WTC11 (cell line): ENCODE data around the gene BMP8A. TPM values are rescaled to one million over a fixed set of nuclear protein-coding genes. Genes with fewer than 3 reads are reported as not detected.
A peak's percentile ranks its signal among the peaks of the same experiment; 100 is the strongest.
"Not testable (repeated sequence)": the region's sequence is repeated elsewhere in the genome, so short reads cannot be mapped to it uniquely, and the experiment has no call there.

Experiments
- ATAC-seq: fragments of 200-7000 bp; cut with Tn5 transposase; 2 replicates; pipeline ENCODE4 v1.10.0; 2021; ENCODE audit warnings: mild to moderate bottlenecking, moderate library complexity
- CTCF ChIA-PET: fragments of 300-600 bp; sonication (Branson Sonifier 250); formaldehyde crosslinking; loops from one replicate; lab custom pipeline; 2021; ENCODE audit warnings: antibody characterized with exemption; lab: Charles Lee
- POLR2A ChIA-PET: fragments of 350-600 bp; sonication (Branson Sonifier 250); formaldehyde crosslinking; loops from one replicate; lab custom pipeline; 2021; ENCODE audit warnings: antibody characterized with exemption; lab: Charles Lee
- DNase-seq: peaks from one replicate; pipeline ENCODE4 v3.0.0; 2021; ENCODE audit warnings: low spot score
- H3K27ac Mint-ChIP-seq: 2 replicates; pipeline ENCODE4 v1.8.0; 2021; ENCODE audit warnings: mixed read lengths
- H3K27me3 Mint-ChIP-seq: 2 replicates; pipeline ENCODE4 v1.8.0; 2021; ENCODE audit warnings: low read depth, mild to moderate bottlenecking, moderate library complexity, mixed read lengths
- H3K36me3 Mint-ChIP-seq: 2 replicates; pipeline ENCODE4 v1.8.0; 2021; ENCODE audit warnings: mixed read lengths
- H3K4me1 Mint-ChIP-seq: 2 replicates; pipeline ENCODE4 v1.8.0; 2022; ENCODE audit warnings: mixed read lengths
- H3K4me3 Mint-ChIP-seq: 2 replicates; pipeline ENCODE4 v1.8.0; 2021; ENCODE audit warnings: mild to moderate bottlenecking, moderate library complexity, mixed read lengths
- H3K9me3 Mint-ChIP-seq: 2 replicates; pipeline ENCODE4 v1.8.0; 2021; ENCODE audit warnings: mixed read lengths
- ATF1 ChIP-seq: sonication (generic); formaldehyde crosslinking; IDR thresholded peaks from 2 replicates; pipeline ENCODE4 v1.8.1; 2023; ENCODE audit warnings: mild to moderate bottlenecking, moderate library complexity, missing genetic modification reagents
- CDX4 ChIP-seq: fragments of 250-450 bp; sonication (Bioruptor Pico); IDR thresholded peaks from 2 replicates; pipeline ENCODE4 v1.9.0; 2021; ENCODE audit warnings: moderate library complexity, mild to moderate bottlenecking, inconsistent platforms, borderline replicate concordance
- FOXJ3 ChIP-seq: sonication (generic); formaldehyde crosslinking; IDR thresholded peaks from 2 replicates; pipeline ENCODE4 v1.9.0; 2021; ENCODE audit warnings: missing genetic modification reagents, mild to moderate bottlenecking, borderline replicate concordance
- FOXK1 ChIP-seq: sonication (generic); formaldehyde crosslinking; IDR thresholded peaks from 2 replicates; pipeline ENCODE4 v1.8.0; 2022; ENCODE audit warnings: mild to moderate bottlenecking, moderate library complexity, missing genetic modification reagents
- FOXP1 ChIP-seq: sonication (generic); formaldehyde crosslinking; IDR thresholded peaks from 2 replicates; pipeline ENCODE4 v1.8.0; 2022; ENCODE audit warnings: missing genetic modification reagents, mild to moderate bottlenecking, moderate library complexity, borderline replicate concordance
- FOXP4 ChIP-seq: sonication (generic); formaldehyde crosslinking; IDR thresholded peaks from 2 replicates; pipeline ENCODE4 v1.8.0; 2022; ENCODE audit warnings: mild to moderate bottlenecking, missing genetic modification reagents
- GABPB1 ChIP-seq: sonication (generic); formaldehyde crosslinking; IDR thresholded peaks from 2 replicates; pipeline ENCODE4 v1.8.1; 2023; ENCODE audit warnings: mild to moderate bottlenecking, missing genetic modification reagents
- IRF1 ChIP-seq: sonication (generic); formaldehyde crosslinking; IDR thresholded peaks from 2 replicates; pipeline ENCODE4 v1.8.0; 2023; ENCODE audit warnings: missing genetic modification reagents
- JAZF1 ChIP-seq: fragments of 250-450 bp; sonication (Bioruptor Pico); IDR thresholded peaks from 2 replicates; pipeline ENCODE4 v1.9.0; 2021; ENCODE audit warnings: moderate library complexity, mild to moderate bottlenecking, inconsistent platforms
- NFYB ChIP-seq: sonication (generic); formaldehyde crosslinking; conservative IDR thresholded peaks from 2 replicates; pipeline ENCODE4 v1.8.0; 2022; ENCODE audit warnings: low read depth, missing genetic modification reagents
- OVOL2 ChIP-seq: fragments of 250-450 bp; sonication (Bioruptor Pico); IDR thresholded peaks from 2 replicates; pipeline ENCODE4 v1.9.0; 2021; ENCODE audit warnings: mild to moderate bottlenecking, borderline replicate concordance
- SMAD4 ChIP-seq: sonication (generic); formaldehyde crosslinking; IDR thresholded peaks from 2 replicates; pipeline ENCODE4 v1.8.0; 2022; ENCODE audit warnings: mild to moderate bottlenecking, missing genetic modification reagents
- SP1 ChIP-seq: sonication (generic); formaldehyde crosslinking; conservative IDR thresholded peaks from 2 replicates; pipeline ENCODE4 v1.8.1; 2022; ENCODE audit warnings: missing genetic modification reagents
- USF1 ChIP-seq: sonication (generic); formaldehyde crosslinking; IDR thresholded peaks from 2 replicates; pipeline ENCODE4 v1.8.0; 2022; ENCODE audit warnings: mild to moderate bottlenecking, missing genetic modification reagents
- ZNF232 ChIP-seq: sonication (generic); formaldehyde crosslinking; IDR thresholded peaks from 2 replicates; pipeline ENCODE4 v1.8.0; 2022; ENCODE audit warnings: mild to moderate bottlenecking, missing genetic modification reagents
- ZNF423 ChIP-seq: fragments of 250-450 bp; sonication (Bioruptor Pico); IDR thresholded peaks from 2 replicates; pipeline ENCODE4 v2.1.2; 2022; ENCODE audit warnings: mild to moderate bottlenecking, moderate library complexity
- ZNF425 ChIP-seq: fragments of 250-450 bp; sonication (Bioruptor Pico); conservative IDR thresholded peaks from 2 replicates; pipeline ENCODE4 v1.9.0; 2021; ENCODE audit warnings: mild to moderate bottlenecking
- total RNA-seq: library from RNA; stranded (reverse); gene quantifications from 3 replicates; pipeline ENCODE4 v1.2.3, GENCODE V29; 2021

Gene BMP8A
- total RNA-seq, 1 experiment from 2014 or later, result 0.94 TPM

GRCh38 chr1:39473324-39473723 lies 18.1 kb upstream of the BMP8A start:
- CTCF ChIA-PET, result interaction anchor here (1.1 kb wide), 1 partner anchor 95 kb away, joined by 3 read pairs; no protein-coding TSS in a partner anchor
- POLR2A ChIA-PET, result no interaction called here
- Mint-ChIP-seq H3K36me3 (peaks cover 37% of the 10 kb centered on the region), H3K9me3 (no peaks in the 10 kb centered on the region), H3K27ac (peak overlapping the region; percentile 0), H3K27me3 (no peaks in the 10 kb centered on the region), H3K4me3 (no peak overlapping the region), H3K4me1 (no peaks in the 10 kb centered on the region)
- DNase-seq (no peak), ATAC-seq (no peak)
- TF ChIP-seq SMAD4 (CRISPR knock-in tag), result no peak
- no peak for TF ChIP-seq FOXP1 (CRISPR knock-in tag)
- no peak for TF ChIP-seq NFYB (CRISPR knock-in tag)
- no peak for TF ChIP-seq ATF1 (CRISPR knock-in tag)
- no peak for TF ChIP-seq SP1 (CRISPR knock-in tag)
- TF ChIP-seq IRF1, result no peak
- TF ChIP-seq ZNF232 (CRISPR knock-in tag), result no peak
- no peak for TF ChIP-seq FOXP4

- no peaks in the 10 kb centered on the region for H3K4me1 Mint-ChIP-seq
- no peak for TF ChIP-seq FOXJ3 (CRISPR knock-in tag)
- TF ChIP-seq USF1 (CRISPR knock-in tag), result no peak
- TF ChIP-seq, all 79 proteins: peak for 0
- CTCF ChIA-PET, result no interaction called here
- Mint-ChIP-seq H3K9me3 (no peaks in the 10 kb centered on the region), H3K27ac (no peak overlapping the region), H3K36me3 (peaks cover 36% of the 10 kb centered on the region), H3K4me3 (no peak overlapping the region), H3K27me3 (no peaks in the 10 kb centered on the region)
- POLR2A ChIA-PET, result interaction anchor here (0.6 to 0.9 kb wide), 3 partner anchors 15 to 1434 kb away, joined by 3 to 8 read pairs (median 4); no protein-coding TSS in a partner anchor
- no peak for DNase-seq
- ATAC-seq, result no peak
Measured at GRCh38 chr1:39474810-39475209, 16.6 kb upstream of the BMP8A start.

GRCh38 chr1:39475551-39475950 lies 15.9 kb upstream of the BMP8A start:
- CTCF ChIA-PET, H3K9me3 Mint-ChIP-seq, H3K4me3 Mint-ChIP-seq, H3K27me3 Mint-ChIP-seq, DNase-seq, H3K4me1 Mint-ChIP-seq, ATAC-seq: not testable (repeated sequence)
- POLR2A ChIA-PET, result interaction anchor here (0.6 to 0.9 kb wide), 3 partner anchors 14 to 1434 kb away, joined by 3 to 8 read pairs (median 4); no protein-coding TSS in a partner anchor
- H3K36me3 Mint-ChIP-seq, result peaks cover 40% of the 10 kb centered on the region
- H3K27ac Mint-ChIP-seq, result peak overlapping the region; percentile 16; the same call in 1 of the 2 replicates

- CTCF ChIA-PET, result interaction anchor here (1.0 to 1.5 kb wide), 3 partner anchors 60 to 67 kb away, joined by 3 to 6 read pairs (median 3); no protein-coding TSS in a partner anchor
- no peaks in the 10 kb centered on the region for H3K9me3 Mint-ChIP-seq
- H3K36me3 Mint-ChIP-seq, result peaks cover 42% of the 10 kb centered on the region
- no peaks in the 10 kb centered on the region for H3K4me1 Mint-ChIP-seq
- peak overlapping the region; percentile 44; the same call in 1 of the 2 replicates for H3K27ac Mint-ChIP-seq
- no peak for ATAC-seq
- DNase-seq, result no peak
- POLR2A ChIA-PET, result interaction anchor here (0.6 kb wide), 1 partner anchor 136 kb away, joined by 5 read pairs; no protein-coding TSS in a partner anchor
- no peaks in the 10 kb centered on the region for H3K27me3 Mint-ChIP-seq
- H3K4me3 Mint-ChIP-seq, result no peak overlapping the region
- TF ChIP-seq GABPB1 (CRISPR knock-in tag), result no peak
- no peak for TF ChIP-seq OVOL2 (CRISPR knock-in tag)
- no peak for TF ChIP-seq ZNF423 (CRISPR knock-in tag)
- no peak for TF ChIP-seq JAZF1 (CRISPR knock-in tag)
- TF ChIP-seq FOXK1 (CRISPR knock-in tag), result no peak
- TF ChIP-seq ZNF425 (CRISPR knock-in tag), result no peak
- no peak for TF ChIP-seq CDX4 (CRISPR knock-in tag)
Measured at GRCh38 chr1:39478126-39478915, 13.1 kb upstream of the BMP8A start.
